SK-N-SH (cell line): Measurements from ENCODE around the gene CKB. TPM values are rescaled to one million over a fixed set of nuclear protein-coding genes. Genes with fewer than 3 reads are reported as not detected.
A peak's percentile ranks its signal among the peaks of the same experiment; 100 is the strongest.

ENCODE experiments used
- CTCF ChIA-PET: fragments of 300-600, 350-600 bp; formaldehyde crosslinking; extraction: SDS; loops from one replicate; lab custom pipeline; 2021; lab: Yijun Ruan, JAX
- POLR2A ChIA-PET: fragments of 350-600 bp; sonication (Branson Sonifier 250); formaldehyde crosslinking; extraction: SDS; loops from one replicate; lab custom pipeline; 2020; ENCODE audit warnings: antibody characterized with exemption, inconsistent platforms; lab: Yijun Ruan, JAX
- DNase-seq: peaks from one replicate; pipeline ENCODE4 v3.0.0; 2012
- H2AFZ ChIP-seq: fragments of 200-600 bp; sonication (generic); 2 replicates; pipeline ENCODE4 v1.8.1; 2016; ENCODE audit warnings: antibody characterized with exemption, mild to moderate bottlenecking, low read depth
- H3F3A ChIP-seq: fragments of 200-600 bp; sonication (generic); replicated peaks from 2 replicates; pipeline ENCODE3; 2016; ENCODE audit warnings: antibody characterized with exemption, mild to moderate bottlenecking; ENCODE audit not compliant: insufficient read depth
- H3K27ac ChIP-seq, 2 experiments: fragments of 200-500 bp in 1 of 2; fragments of 200-600 bp in 1 of 2; sonication (Bioruptor generic) in 1 of 2; sonication (generic), shearing (Covaris generic) in 1 of 2; 2 replicates each; pipeline versions ENCODE4 v1.5.1 to v1.6.1; 2014 to 2016; ENCODE audit warnings: low read depth in 2 of 2, inconsistent platforms in 1 of 2, low read length in 1 of 2, mild to moderate bottlenecking in 1 of 2, mixed read lengths in 1 of 2
- H3K27me3 ChIP-seq: fragments of 200-600 bp; sonication (generic), shearing (Covaris generic); 2 replicates; pipeline ENCODE4 v1.6.1; 2016; ENCODE audit warnings: mixed run types; ENCODE audit not compliant: insufficient read depth
- H3K36me3 ChIP-seq, 2 experiments: fragments of 200-500 bp in 1 of 2; fragments of 200-600 bp in 1 of 2; sonication (Bioruptor generic) in 1 of 2; sonication (generic) in 1 of 2; replicated peaks in 1 of 2; 2 replicates each; pipeline versions ENCODE3 to v1.5.1; 2014 to 2016; ENCODE audit warnings: low read length in 1 of 2, mild to moderate bottlenecking in 1 of 2; ENCODE audit not compliant: insufficient read depth in 2 of 2, control insufficient read depth in 1 of 2
- H3K4me1 ChIP-seq, 2 experiments: fragments of 200-500 bp in 1 of 2; fragments of 200-600 bp in 1 of 2; sonication (Bioruptor generic) in 1 of 2; sonication (generic), shearing (Covaris generic) in 1 of 2; 2 replicates each; pipeline versions ENCODE4 v1.5.1 to v1.6.1; 2014 to 2016; ENCODE audit warnings: low read depth in 1 of 2, low read length in 1 of 2, mixed run types in 1 of 2; ENCODE audit not compliant: insufficient read depth in 2 of 2, control insufficient read depth in 1 of 2
- H3K4me2 ChIP-seq: fragments of 200-600 bp; sonication (generic), shearing (Covaris generic); 2 replicates; pipeline ENCODE4 v1.6.1; 2017; ENCODE audit warnings: mixed run types
- H3K4me3 ChIP-seq, 2 experiments: fragments of 200-500 bp in 1 of 2; fragments of 200-600 bp in 1 of 2; sonication (Bioruptor generic) in 1 of 2; sonication (generic), shearing (Covaris generic) in 1 of 2; 2 replicates each; pipeline versions ENCODE4 v1.5.1 to v1.8.1; 2014 to 2016; ENCODE audit warnings: low read depth in 2 of 2, inconsistent platforms in 1 of 2, low read length in 1 of 2, mild to moderate bottlenecking in 1 of 2, mixed read lengths in 1 of 2, moderate library complexity in 1 of 2
- H3K79me2 ChIP-seq: fragments of 200-600 bp; sonication (generic); 2 replicates; pipeline ENCODE4 v1.8.1; 2017; ENCODE audit warnings: mild to moderate bottlenecking; ENCODE audit not compliant: insufficient read depth
- H3K9ac ChIP-seq: fragments of 200-600 bp; sonication (generic); 2 replicates; pipeline ENCODE4 v1.6.1; 2017; ENCODE audit warnings: mixed run types
- H3K9me2 ChIP-seq: fragments of 200-600 bp; sonication (generic); 2 replicates; pipeline ENCODE4 v1.6.1; 2017; ENCODE audit warnings: mixed run types
- H3K9me3 ChIP-seq: fragments of 200-600 bp; sonication (generic); 2 replicates; pipeline ENCODE4 v1.6.1; 2017; ENCODE audit warnings: mixed run types, mild to moderate bottlenecking, moderate library complexity
- H4K20me1 ChIP-seq: fragments of 200-600 bp; sonication (generic); 2 replicates; pipeline ENCODE4 v1.6.1; 2017; ENCODE audit warnings: mild to moderate bottlenecking, mixed run types; ENCODE audit not compliant: insufficient read depth
- ELF1 ChIP-seq: IDR thresholded peaks from 2 replicates; pipeline ENCODE4 v1.4.0; 2012
- EP300 ChIP-seq, 2 experiments: IDR thresholded peaks; 2 replicates each; pipeline versions ENCODE4 v1.4.0 to v1.6.1; 2012; ENCODE audit warnings: borderline replicate concordance in 1 of 2, low read depth in 1 of 2, low read length in 1 of 2
- EZH2phosphoT487 ChIP-seq: fragments of 200-600 bp; sonication (generic); IDR thresholded peaks from 2 replicates; pipeline ENCODE4 v1.6.1; 2017; ENCODE audit warnings: low read depth, mixed run types, mild to moderate bottlenecking, antibody characterized with exemption, moderate library complexity, borderline replicate concordance
- FOXJ3 ChIP-seq: sonication (generic); formaldehyde crosslinking; IDR thresholded peaks from 2 replicates; pipeline ENCODE4 v1.5.1; 2020; ENCODE audit warnings: mild to moderate bottlenecking, missing genetic modification reagents
- GABPA ChIP-seq: IDR thresholded peaks from 2 replicates; pipeline ENCODE4 v1.4.0; 2012; ENCODE audit warnings: low read depth, mild to moderate bottlenecking
- GATA2 ChIP-seq: sonication (generic); formaldehyde crosslinking; IDR thresholded peaks from 2 replicates; pipeline ENCODE4 v1.5.0; 2020; ENCODE audit warnings: mild to moderate bottlenecking, missing genetic modification reagents
- NFIC ChIP-seq: IDR thresholded peaks from 2 replicates; pipeline ENCODE4 v1.4.0; 2012; ENCODE audit warnings: borderline replicate concordance
- NRF1 ChIP-seq: IDR thresholded peaks from 2 replicates; pipeline ENCODE4 v1.6.1; 2012; ENCODE audit warnings: low read depth, mild to moderate bottlenecking, low read length
- RAD21 ChIP-seq: IDR thresholded peaks from 2 replicates; pipeline ENCODE4 v1.6.1; 2012; ENCODE audit warnings: mild to moderate bottlenecking, low read length
- RCOR1 ChIP-seq: fragments of 150-350 bp; IDR thresholded peaks from 2 replicates; pipeline ENCODE4 v1.6.1; 2017; ENCODE audit warnings: antibody characterized with exemption, low read length
- SIN3A ChIP-seq: IDR thresholded peaks from 2 replicates; pipeline ENCODE4 v1.6.1; 2012; ENCODE audit warnings: low read depth, mild to moderate bottlenecking, low read length, moderate library complexity, borderline replicate concordance
- SMC3 ChIP-seq: IDR thresholded peaks from 2 replicates; pipeline ENCODE4 v1.6.1; 2012; ENCODE audit warnings: low read depth, low read length, improper control_type of control experiment
- TAF1 ChIP-seq: IDR thresholded peaks from 2 replicates; pipeline ENCODE4 v1.6.1; 2012; ENCODE audit warnings: low read depth, mild to moderate bottlenecking, low read length, moderate library complexity, borderline replicate concordance
- TEAD4 ChIP-seq: IDR thresholded peaks from 2 replicates; pipeline ENCODE4 v1.4.0; 2012; ENCODE audit warnings: mild to moderate bottlenecking, borderline replicate concordance; ENCODE audit not compliant: insufficient read depth
- YY1 ChIP-seq: IDR thresholded peaks from 2 replicates; pipeline ENCODE4 v1.4.0; 2012; ENCODE audit warnings: low read depth, mild to moderate bottlenecking
- WGBS: methylation state at CpG from one replicate; pipeline ENCODE4 v1.1.6; 2017; ENCODE audit warnings: low lambda C conversion rate; 5-methylcytosine and 5-hydroxymethylcytosine counted together
- polyA plus RNA-seq, 3 experiments: library from polyadenylated mRNA; depleted of rRNA; stranded (reverse); fragments of >200 nt; gene quantifications; 2 replicates each; pipeline ENCODE4 v1.2.3, GENCODE V29; 2012
- TF ChIP-seq, protein P1 (sequence below): fragments of 150-350 bp; IDR thresholded peaks from 2 replicates; pipeline ENCODE4 v1.6.1; 2016; ENCODE audit warnings: mild to moderate bottlenecking, low read depth, low read length
- TF ChIP-seq, protein P2 (sequence below): fragments of 200-600 bp; sonication (generic); IDR thresholded peaks from 2 replicates; pipeline ENCODE4 v1.6.1; 2017; ENCODE audit warnings: antibody characterized with exemption, mild to moderate bottlenecking, moderate library complexity
- TF ChIP-seq, protein P3 (sequence below): IDR thresholded peaks from 2 replicates; pipeline ENCODE4 v1.4.0; 2012; ENCODE audit warnings: low read depth
- TF ChIP-seq, protein P4 (sequence below): IDR thresholded peaks from 2 replicates; pipeline ENCODE4 v1.6.1; 2012; ENCODE audit warnings: mild to moderate bottlenecking, low read depth, low read length, moderate library complexity
- TF ChIP-seq, protein P5 (sequence below): IDR thresholded peaks from 2 replicates; pipeline ENCODE4 v1.4.0; 2012; ENCODE audit warnings: low read depth, borderline replicate concordance

CKB gene
- polyA plus RNA-seq, 1 of the 3 experiments (the other 2 are of a cell fraction), result 53.0 TPM

DNA sequence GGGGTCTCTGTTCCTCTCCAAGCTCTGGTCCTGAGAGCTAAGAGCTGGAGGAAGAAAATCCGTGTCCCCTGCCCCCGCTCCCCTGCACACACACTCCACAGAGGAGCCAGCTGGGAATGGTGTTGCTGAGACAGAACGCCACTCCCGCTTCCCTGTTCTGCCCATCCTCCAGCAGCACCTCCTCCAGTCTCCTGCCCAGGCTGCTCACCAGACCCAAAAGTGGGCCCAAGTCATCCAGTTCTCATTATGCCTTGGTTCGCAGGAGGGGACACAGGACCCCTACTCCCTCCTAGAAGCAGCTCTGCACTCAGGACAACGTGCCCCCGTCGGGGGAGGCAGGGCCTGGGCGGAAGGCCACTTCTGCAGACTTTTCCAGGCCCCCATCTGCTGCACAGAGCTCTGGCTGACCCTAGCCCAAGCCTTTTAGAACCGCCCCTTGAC is 5.5 kb upstream of the CKB start:
- ChIA-PET POLR2A (interaction anchor here (0.6 to 1.6 kb wide), 2 partner anchors 15 to 29 kb away, joined by 3 to 6 read pairs; no protein-coding TSS in a partner anchor), CTCF (interaction anchor here (2.4 to 8.5 kb wide), 3 partner anchors 10 to 28 kb away, joined by 10 to 52 read pairs (median 14); no protein-coding TSS in a partner anchor)
- Histone ChIP-seq H3K4me1 (peaks cover 9 to 28% of the 10 kb centered on the region in 2 experiments; a peak in 1 of 4 replicates), H3K36me3 (peaks cover 0 to 17% of the 10 kb centered on the region in 2 experiments), H3F3A (peaks cover 3% of the 10 kb centered on the region), H3K9me2 (no peaks in the 10 kb centered on the region), H3K4me3 (peak overlapping the region; percentile 94 to 99), H3K79me2 (peaks cover 36% of the 10 kb centered on the region), H2AFZ (0 out of 2 replicates have a peak overlapping the region, but pooled peaks have one; percentile 81), H4K20me1 (peaks cover 9% of the 10 kb centered on the region; the same call in 1 of the 2 replicates), H3K27ac (peak overlapping the region; percentile 67 to 80; a peak in 2 of 4 replicates), H3K27me3 (peaks cover 3% of the 10 kb centered on the region), H3K9ac (peak overlapping the region; percentile 89), H3K4me2 (peak overlapping the region; percentile 99), H3K9me3 (no peaks in the 10 kb centered on the region)
- TF ChIP-seq RCOR1 (no peak), EP300 (IDR thresholded peaks at IDR 0.05; ENCODE audit: borderline replicate concordance in 1 of 2, low read depth in 1 of 2, low read length in 1 of 2) (no peak), FOXJ3 (CRISPR knock-in tag) (no peak), NRF1 (no peak), NFIC (no peak), SMC3 (no peak), EZH2phosphoT487 (no peak), RAD21 (no peak), YY1 (no peak), GABPA (no peak), TEAD4 (no peak), GATA2 (no peak), SIN3A (no peak), ELF1 (no peak), TAF1 (no peak)
- TF ChIP-seq, protein P1, sequence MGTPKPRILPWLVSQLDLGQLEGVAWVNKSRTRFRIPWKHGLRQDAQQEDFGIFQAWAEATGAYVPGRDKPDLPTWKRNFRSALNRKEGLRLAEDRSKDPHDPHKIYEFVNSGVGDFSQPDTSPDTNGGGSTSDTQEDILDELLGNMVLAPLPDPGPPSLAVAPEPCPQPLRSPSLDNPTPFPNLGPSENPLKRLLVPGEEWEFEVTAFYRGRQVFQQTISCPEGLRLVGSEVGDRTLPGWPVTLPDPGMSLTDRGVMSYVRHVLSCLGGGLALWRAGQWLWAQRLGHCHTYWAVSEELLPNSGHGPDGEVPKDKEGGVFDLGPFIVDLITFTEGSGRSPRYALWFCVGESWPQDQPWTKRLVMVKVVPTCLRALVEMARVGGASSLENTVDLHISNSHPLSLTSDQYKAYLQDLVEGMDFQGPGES, result no peak
- TF ChIP-seq, protein P2, sequence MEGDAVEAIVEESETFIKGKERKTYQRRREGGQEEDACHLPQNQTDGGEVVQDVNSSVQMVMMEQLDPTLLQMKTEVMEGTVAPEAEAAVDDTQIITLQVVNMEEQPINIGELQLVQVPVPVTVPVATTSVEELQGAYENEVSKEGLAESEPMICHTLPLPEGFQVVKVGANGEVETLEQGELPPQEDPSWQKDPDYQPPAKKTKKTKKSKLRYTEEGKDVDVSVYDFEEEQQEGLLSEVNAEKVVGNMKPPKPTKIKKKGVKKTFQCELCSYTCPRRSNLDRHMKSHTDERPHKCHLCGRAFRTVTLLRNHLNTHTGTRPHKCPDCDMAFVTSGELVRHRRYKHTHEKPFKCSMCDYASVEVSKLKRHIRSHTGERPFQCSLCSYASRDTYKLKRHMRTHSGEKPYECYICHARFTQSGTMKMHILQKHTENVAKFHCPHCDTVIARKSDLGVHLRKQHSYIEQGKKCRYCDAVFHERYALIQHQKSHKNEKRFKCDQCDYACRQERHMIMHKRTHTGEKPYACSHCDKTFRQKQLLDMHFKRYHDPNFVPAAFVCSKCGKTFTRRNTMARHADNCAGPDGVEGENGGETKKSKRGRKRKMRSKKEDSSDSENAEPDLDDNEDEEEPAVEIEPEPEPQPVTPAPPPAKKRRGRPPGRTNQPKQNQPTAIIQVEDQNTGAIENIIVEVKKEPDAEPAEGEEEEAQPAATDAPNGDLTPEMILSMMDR, result no peak
- TF ChIP-seq, protein P3, sequence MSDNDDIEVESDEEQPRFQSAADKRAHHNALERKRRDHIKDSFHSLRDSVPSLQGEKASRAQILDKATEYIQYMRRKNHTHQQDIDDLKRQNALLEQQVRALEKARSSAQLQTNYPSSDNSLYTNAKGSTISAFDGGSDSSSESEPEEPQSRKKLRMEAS, result no peak
- TF ChIP-seq, protein P4, sequence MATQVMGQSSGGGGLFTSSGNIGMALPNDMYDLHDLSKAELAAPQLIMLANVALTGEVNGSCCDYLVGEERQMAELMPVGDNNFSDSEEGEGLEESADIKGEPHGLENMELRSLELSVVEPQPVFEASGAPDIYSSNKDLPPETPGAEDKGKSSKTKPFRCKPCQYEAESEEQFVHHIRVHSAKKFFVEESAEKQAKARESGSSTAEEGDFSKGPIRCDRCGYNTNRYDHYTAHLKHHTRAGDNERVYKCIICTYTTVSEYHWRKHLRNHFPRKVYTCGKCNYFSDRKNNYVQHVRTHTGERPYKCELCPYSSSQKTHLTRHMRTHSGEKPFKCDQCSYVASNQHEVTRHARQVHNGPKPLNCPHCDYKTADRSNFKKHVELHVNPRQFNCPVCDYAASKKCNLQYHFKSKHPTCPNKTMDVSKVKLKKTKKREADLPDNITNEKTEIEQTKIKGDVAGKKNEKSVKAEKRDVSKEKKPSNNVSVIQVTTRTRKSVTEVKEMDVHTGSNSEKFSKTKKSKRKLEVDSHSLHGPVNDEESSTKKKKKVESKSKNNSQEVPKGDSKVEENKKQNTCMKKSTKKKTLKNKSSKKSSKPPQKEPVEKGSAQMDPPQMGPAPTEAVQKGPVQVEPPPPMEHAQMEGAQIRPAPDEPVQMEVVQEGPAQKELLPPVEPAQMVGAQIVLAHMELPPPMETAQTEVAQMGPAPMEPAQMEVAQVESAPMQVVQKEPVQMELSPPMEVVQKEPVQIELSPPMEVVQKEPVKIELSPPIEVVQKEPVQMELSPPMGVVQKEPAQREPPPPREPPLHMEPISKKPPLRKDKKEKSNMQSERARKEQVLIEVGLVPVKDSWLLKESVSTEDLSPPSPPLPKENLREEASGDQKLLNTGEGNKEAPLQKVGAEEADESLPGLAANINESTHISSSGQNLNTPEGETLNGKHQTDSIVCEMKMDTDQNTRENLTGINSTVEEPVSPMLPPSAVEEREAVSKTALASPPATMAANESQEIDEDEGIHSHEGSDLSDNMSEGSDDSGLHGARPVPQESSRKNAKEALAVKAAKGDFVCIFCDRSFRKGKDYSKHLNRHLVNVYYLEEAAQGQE, result no peak
- TF ChIP-seq, protein P5, sequence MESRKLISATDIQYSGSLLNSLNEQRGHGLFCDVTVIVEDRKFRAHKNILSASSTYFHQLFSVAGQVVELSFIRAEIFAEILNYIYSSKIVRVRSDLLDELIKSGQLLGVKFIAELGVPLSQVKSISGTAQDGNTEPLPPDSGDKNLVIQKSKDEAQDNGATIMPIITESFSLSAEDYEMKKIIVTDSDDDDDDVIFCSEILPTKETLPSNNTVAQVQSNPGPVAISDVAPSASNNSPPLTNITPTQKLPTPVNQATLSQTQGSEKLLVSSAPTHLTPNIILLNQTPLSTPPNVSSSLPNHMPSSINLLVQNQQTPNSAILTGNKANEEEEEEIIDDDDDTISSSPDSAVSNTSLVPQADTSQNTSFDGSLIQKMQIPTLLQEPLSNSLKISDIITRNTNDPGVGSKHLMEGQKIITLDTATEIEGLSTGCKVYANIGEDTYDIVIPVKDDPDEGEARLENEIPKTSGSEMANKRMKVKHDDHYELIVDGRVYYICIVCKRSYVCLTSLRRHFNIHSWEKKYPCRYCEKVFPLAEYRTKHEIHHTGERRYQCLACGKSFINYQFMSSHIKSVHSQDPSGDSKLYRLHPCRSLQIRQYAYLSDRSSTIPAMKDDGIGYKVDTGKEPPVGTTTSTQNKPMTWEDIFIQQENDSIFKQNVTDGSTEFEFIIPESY, result no peak
- WGBS, result 56% methylated on average over 8 of the region's 10 CpGs
- DNase-seq, result no peak
